KMS-11 (cell line): ENCODE results near the gene RCAN1.
"Not testable (repeated sequence)": the region's sequence is repeated elsewhere in the genome, so short reads cannot be mapped to it uniquely, and the experiment has no call there.

Source experiments
- H2AFZ ChIP-seq: fragments of 200-600 bp; sonication (generic); 2 replicates; pipeline ENCODE4 v1.6.1; 2016; ENCODE audit warnings: antibody characterized with exemption, mixed run types, low read depth
- H3K27ac ChIP-seq: fragments of 200-600 bp; sonication (generic); 2 replicates; pipeline ENCODE4 v1.6.1; 2016; ENCODE audit warnings: mild to moderate bottlenecking, mixed run types
- H3K27me3 ChIP-seq: fragments of 200-600 bp; sonication (generic); 2 replicates; pipeline ENCODE4 v1.6.1; 2017; ENCODE audit warnings: mild to moderate bottlenecking, low read depth, mixed run types, moderate library complexity; ENCODE audit not compliant: insufficient read depth
- H3K36me3 ChIP-seq: fragments of 200-600 bp; sonication (generic); 2 replicates; pipeline ENCODE4 v1.6.1; 2017; ENCODE audit warnings: mild to moderate bottlenecking, mixed run types; ENCODE audit not compliant: insufficient read depth
- H3K4me1 ChIP-seq: fragments of 200-600 bp; sonication (generic); 2 replicates; pipeline ENCODE4 v1.6.1; 2016; ENCODE audit warnings: mild to moderate bottlenecking, low read depth, mixed run types; ENCODE audit not compliant: poor library complexity, severe bottlenecking
- H3K4me2 ChIP-seq: fragments of 200-600 bp; sonication (generic); 2 replicates; pipeline ENCODE4 v1.7.0; 2016; ENCODE audit warnings: mild to moderate bottlenecking, mixed run types
- H3K4me3 ChIP-seq: fragments of 200-600 bp; sonication (generic); IDR thresholded peaks from 2 replicates; pipeline ENCODE4 v1.6.1; 2017; ENCODE audit warnings: low read depth, low read length, mixed read lengths; ENCODE audit not compliant: insufficient read depth
- H3K79me2 ChIP-seq: fragments of 200-600 bp; sonication (generic); 2 replicates; pipeline ENCODE4 v1.6.1; 2016; ENCODE audit warnings: low read depth, mixed run types; ENCODE audit not compliant: insufficient read depth
- H3K9ac ChIP-seq: fragments of 200-600 bp; sonication (generic); 2 replicates; pipeline ENCODE4 v1.6.1; 2016; ENCODE audit warnings: mild to moderate bottlenecking, mixed run types
- H4K20me1 ChIP-seq: fragments of 200-600 bp; sonication (generic); 2 replicates; pipeline ENCODE4 v1.6.1; 2016; ENCODE audit warnings: mild to moderate bottlenecking, mixed run types; ENCODE audit not compliant: insufficient read depth
- TF ChIP-seq, protein P1 (sequence below): fragments of 200-600 bp; sonication (generic); conservative IDR thresholded peaks from 2 replicates; pipeline ENCODE4 v1.6.1; 2017; ENCODE audit warnings: low read depth, mild to moderate bottlenecking, antibody characterized with exemption, low read length, moderate library complexity, mixed read lengths

The RCAN1 gene

DNA sequence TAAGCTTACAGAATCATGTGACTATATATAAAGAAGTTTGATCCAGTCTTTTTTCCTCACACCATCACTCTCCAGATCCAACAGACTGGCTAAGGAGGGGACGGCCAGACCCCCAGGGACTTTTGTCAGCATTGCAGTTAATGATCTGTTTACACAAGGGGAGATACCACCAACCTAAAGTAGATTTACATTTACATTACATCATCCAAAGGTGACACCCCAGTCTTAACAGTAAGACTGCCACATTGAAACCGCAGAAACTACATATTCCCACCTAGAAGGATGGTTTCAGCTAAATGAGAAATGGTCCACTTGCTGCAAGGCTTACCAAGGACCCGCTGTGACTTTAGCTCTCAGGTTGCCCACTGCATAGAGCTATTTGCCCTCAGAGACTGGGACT, 3.4 kb downstream of the RCAN1 start:
- Histone ChIP-seq H3K36me3 (no peaks in the 10 kb centered on the region), H2AFZ (no peak overlapping the region), H3K27ac (no peak overlapping the region), H3K27me3 (no peaks in the 10 kb centered on the region), H4K20me1 (no peaks in the 10 kb centered on the region), H3K79me2 (peaks cover 17% of the 10 kb centered on the region; the same call in 1 of the 2 replicates), H3K4me1 (peaks cover 22% of the 10 kb centered on the region), H3K4me3 (no peak overlapping the region), H3K4me2 (no peak overlapping the region), H3K9ac (no peak overlapping the region)
- TF ChIP-seq, protein P1, sequence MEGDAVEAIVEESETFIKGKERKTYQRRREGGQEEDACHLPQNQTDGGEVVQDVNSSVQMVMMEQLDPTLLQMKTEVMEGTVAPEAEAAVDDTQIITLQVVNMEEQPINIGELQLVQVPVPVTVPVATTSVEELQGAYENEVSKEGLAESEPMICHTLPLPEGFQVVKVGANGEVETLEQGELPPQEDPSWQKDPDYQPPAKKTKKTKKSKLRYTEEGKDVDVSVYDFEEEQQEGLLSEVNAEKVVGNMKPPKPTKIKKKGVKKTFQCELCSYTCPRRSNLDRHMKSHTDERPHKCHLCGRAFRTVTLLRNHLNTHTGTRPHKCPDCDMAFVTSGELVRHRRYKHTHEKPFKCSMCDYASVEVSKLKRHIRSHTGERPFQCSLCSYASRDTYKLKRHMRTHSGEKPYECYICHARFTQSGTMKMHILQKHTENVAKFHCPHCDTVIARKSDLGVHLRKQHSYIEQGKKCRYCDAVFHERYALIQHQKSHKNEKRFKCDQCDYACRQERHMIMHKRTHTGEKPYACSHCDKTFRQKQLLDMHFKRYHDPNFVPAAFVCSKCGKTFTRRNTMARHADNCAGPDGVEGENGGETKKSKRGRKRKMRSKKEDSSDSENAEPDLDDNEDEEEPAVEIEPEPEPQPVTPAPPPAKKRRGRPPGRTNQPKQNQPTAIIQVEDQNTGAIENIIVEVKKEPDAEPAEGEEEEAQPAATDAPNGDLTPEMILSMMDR, result no peak

DNA sequence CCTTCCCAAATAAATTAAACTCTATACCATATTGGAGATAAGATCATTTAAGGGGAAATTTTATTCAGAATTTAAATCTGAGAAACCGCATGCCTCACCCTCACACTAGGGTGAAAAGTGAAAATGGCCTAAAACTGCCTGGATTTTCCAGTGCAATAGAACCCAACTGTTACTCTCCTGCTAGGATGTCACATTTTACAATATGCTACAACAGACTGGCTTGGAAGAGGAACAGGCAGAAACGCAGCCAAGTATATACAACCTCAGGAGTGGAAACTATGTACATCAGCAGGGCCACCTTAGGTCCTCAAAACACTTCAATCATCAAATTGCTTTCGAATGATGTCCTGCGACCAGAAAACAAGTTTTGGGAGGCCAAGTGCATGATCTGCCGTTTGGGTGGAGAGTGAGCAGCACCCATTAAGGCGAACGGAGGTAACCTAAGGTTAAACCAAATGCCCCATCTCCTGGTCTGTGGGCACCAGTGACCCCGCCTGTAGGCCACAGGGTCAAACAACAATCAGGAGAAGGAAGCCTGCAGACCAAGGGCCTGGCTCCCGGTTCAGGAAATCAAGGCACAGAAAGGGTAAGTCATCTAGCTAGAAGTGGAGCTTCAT, 4.9 kb downstream of the RCAN1 start:
- Histone ChIP-seq H3K36me3 (no peaks in the 10 kb centered on the region), H3K79me2 (peaks cover 17% of the 10 kb centered on the region; the same call in 1 of the 2 replicates), H3K9ac (no peak overlapping the region), H3K4me2 (no peak overlapping the region), H3K4me3 (no peak overlapping the region), H4K20me1 (no peaks in the 10 kb centered on the region), H3K4me1 (peaks cover 22% of the 10 kb centered on the region), H3K27me3 (no peaks in the 10 kb centered on the region), H2AFZ (no peak overlapping the region), H3K27ac (no peak overlapping the region)
- TF ChIP-seq, protein P1, result no peak

DNA sequence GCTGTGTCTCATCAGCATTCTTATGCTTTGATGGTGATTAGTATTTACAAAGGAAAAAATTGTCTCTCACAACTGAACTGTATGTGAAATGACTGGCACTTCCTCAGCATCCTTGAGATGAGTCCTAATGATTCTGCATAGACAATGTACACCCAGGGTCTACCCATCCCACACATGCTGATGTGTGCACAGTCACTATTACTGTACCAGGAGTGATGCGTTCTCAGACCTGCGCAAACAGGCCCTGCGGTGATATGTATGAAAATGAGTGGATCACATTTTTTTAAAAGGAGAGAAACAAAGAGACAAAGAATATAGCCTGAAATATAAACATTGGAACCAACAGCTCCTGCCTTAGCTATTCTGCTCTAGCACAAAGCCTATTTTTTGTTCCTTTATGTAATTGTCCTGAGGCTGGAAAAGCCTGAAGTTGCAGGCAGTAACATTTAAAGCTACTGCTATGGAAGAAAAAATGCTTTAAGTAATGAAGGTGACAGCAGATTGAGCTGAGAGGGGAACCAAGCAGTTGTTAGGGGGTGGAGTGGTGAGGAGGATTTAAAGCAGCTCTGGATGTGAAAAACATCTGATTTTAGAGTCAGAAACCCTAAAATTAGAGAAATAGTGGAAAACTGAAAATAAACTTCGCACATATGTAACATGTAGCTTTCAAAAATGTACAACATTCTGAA, 5.5 kb downstream of the RCAN1 start:
- Histone ChIP-seq H3K4me3 (no peak overlapping the region), H3K4me1 (peaks cover 22% of the 10 kb centered on the region), H4K20me1 (no peaks in the 10 kb centered on the region), H2AFZ (no peak overlapping the region), H3K27me3 (no peaks in the 10 kb centered on the region), H3K79me2 (peaks cover 17% of the 10 kb centered on the region; the same call in 1 of the 2 replicates), H3K36me3 (no peaks in the 10 kb centered on the region), H3K27ac (no peak overlapping the region), H3K9ac (no peak overlapping the region), H3K4me2 (no peak overlapping the region)
- TF ChIP-seq, protein P1, result no peak

DNA sequence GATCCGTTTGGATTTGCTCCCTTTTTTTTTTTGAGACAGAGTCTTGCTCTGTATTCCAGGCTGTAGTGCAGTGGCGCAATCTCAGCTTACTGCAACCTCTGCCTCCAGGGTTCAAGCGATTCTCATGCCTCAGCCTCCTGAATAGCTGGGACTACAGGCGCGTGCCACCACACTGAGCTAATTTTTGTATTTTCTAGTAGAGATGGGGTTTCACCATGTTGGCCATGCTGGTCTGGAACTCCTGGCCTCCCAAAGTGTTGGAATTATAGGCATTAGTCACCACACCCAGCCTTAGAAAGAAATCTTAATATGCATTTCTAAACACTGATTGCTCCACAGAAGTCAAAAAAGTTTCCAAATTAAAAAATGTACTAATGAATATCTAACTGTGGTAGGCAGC, 7.5 kb downstream of the RCAN1 start:
- not testable (repeated sequence) for H4K20me1 ChIP-seq, H3K4me3 ChIP-seq, H3K9ac ChIP-seq, H3K79me2 ChIP-seq, H2AFZ ChIP-seq, H3K36me3 ChIP-seq, H3K27me3 ChIP-seq, H3K27ac ChIP-seq, H3K4me2 ChIP-seq
- H3K4me1 ChIP-seq, result peaks cover 10% of the 10 kb centered on the region

DNA sequence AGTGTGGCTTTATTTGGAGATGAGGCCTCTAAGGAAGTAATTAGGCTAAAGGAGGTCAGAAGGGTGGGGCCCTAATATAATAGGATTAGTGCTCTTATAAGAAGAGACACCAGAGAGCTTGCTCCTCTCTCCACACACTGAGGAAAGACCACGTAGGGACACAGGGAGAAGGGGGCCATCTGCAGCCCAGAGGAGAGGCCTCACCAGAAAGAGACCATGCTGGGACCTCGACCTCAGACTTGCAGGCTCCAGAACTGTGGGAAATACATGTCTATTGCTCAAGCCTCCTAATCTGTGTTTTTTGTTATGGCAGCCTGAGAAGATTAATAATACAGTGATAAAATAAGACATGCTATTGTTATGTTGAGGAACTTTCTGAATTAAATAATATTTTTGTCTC, 8.3 kb downstream of the RCAN1 start:
- Histone ChIP-seq H3K27me3 (no peaks in the 10 kb centered on the region), H3K27ac (no peak overlapping the region), H3K4me3 (no peak overlapping the region), H3K36me3 (no peaks in the 10 kb centered on the region), H3K9ac (no peak overlapping the region), H4K20me1 (no peaks in the 10 kb centered on the region), H2AFZ (no peak overlapping the region), H3K79me2 (no peaks in the 10 kb centered on the region; the same call in 1 of the 2 replicates), H3K4me1 (peaks cover 5% of the 10 kb centered on the region), H3K4me2 (no peak overlapping the region)
- TF ChIP-seq, protein P1, result no peak
